SK-N-MC (cell line): Measurements from ENCODE around the gene PDXK.

ENCODE experiments used
- EZH2 ChIP-seq: fragments of 200-600 bp; sonication (generic); IDR thresholded peaks from one replicate; pipeline ENCODE4 v1.6.1; 2017; ENCODE audit warnings: antibody characterized with exemption
- FOXP2 ChIP-seq: optimal IDR thresholded peaks from 2 replicates; pipeline ENCODE3; 2011; ENCODE audit warnings: mild to moderate bottlenecking, moderate library complexity; ENCODE audit not compliant: insufficient read depth; ENCODE audit errors: extremely low read length, control extremely low read depth
- POLR2AphosphoS5 ChIP-seq: IDR thresholded peaks from 2 replicates; pipeline ENCODE4 v1.6.1; 2012; ENCODE audit warnings: mild to moderate bottlenecking, low read depth, low read length, borderline replicate concordance

DNA sequence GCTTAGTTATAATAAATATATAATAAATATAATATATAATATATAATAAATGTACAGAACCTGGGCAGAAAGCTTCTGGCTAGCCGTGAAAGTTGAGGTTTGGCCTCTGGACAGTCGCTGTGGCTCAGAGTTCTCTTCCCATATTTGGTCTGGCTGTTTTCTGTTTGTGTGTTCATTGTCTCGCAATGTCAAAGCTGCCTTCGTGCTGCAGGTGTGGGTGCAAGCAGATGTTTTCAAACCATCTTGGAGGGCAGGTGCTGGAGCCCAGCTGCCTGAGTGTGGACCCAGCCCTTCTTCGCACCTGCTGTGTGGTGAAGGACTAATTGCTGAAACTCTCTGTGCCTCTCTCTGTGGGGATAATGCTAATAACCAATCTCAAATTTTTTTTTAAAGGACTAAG is 60.7 kb downstream of the PDXK start:
- no peak for TF ChIP-seq EZH2
- no peak for TF ChIP-seq POLR2AphosphoS5
- TF ChIP-seq FOXP2, result no peak
